OCI-LY1 (cell line): ENCODE results near the gene R3HDM1.

ENCODE experiments used
- H2AFZ ChIP-seq: fragments of 200-600 bp; sonication (generic), shearing (Covaris generic); 2 replicates; pipeline ENCODE4 v1.6.0; 2014; ENCODE audit warnings: antibody characterized with exemption, mild to moderate bottlenecking, low read length
- H3F3A ChIP-seq: fragments of 200-600 bp; sonication (generic), shearing (Covaris generic); 2 replicates; pipeline ENCODE4 v1.6.0; 2014; ENCODE audit warnings: mild to moderate bottlenecking, antibody characterized with exemption, low read length, moderate library complexity; ENCODE audit not compliant: insufficient read depth
- H3K27ac ChIP-seq: fragments of 200-600 bp; sonication (generic); 2 replicates; pipeline ENCODE4 v1.5.1; 2014; ENCODE audit warnings: low read length, mixed run types, mild to moderate bottlenecking, low read depth; ENCODE audit not compliant: poor library complexity, severe bottlenecking
- H3K27me3 ChIP-seq: fragments of 200-600 bp; sonication (generic); 2 replicates; pipeline ENCODE4 v1.6.0; 2014; ENCODE audit warnings: antibody characterized with exemption, mild to moderate bottlenecking, low read length, moderate library complexity; ENCODE audit not compliant: insufficient read depth
- H3K36me3 ChIP-seq: fragments of 200-600 bp; sonication (generic); 2 replicates; pipeline ENCODE4 v1.6.1; 2014; ENCODE audit warnings: mild to moderate bottlenecking, antibody characterized with exemption, low read length, moderate library complexity, mixed read lengths; ENCODE audit not compliant: insufficient read depth
- H3K4me1 ChIP-seq: fragments of 200-600 bp; sonication (generic); 2 replicates; pipeline ENCODE4 v1.5.1; 2014; ENCODE audit warnings: mild to moderate bottlenecking, low read length, moderate library complexity; ENCODE audit not compliant: insufficient read depth, severe bottlenecking
- H3K4me2 ChIP-seq: fragments of 200-600 bp; sonication (generic), shearing (Covaris generic); 2 replicates; pipeline ENCODE4 v1.6.1; 2014; ENCODE audit warnings: low read length
- H3K4me3 ChIP-seq: fragments of 200-600 bp; sonication (generic); 2 replicates; pipeline ENCODE4 v1.5.1; 2014; ENCODE audit warnings: low read length, low read depth, mild to moderate bottlenecking, mixed read lengths; ENCODE audit not compliant: poor library complexity, severe bottlenecking
- H3K79me2 ChIP-seq: fragments of 200-600 bp; shearing (Covaris generic); 2 replicates; pipeline ENCODE4 v1.6.1; 2016; ENCODE audit warnings: mixed run types, low read length, mixed read lengths; ENCODE audit not compliant: insufficient read depth
- H3K9ac ChIP-seq: fragments of 200-600 bp; sonication (generic), shearing (Covaris generic); 2 replicates; pipeline ENCODE4 v1.6.1; 2014; ENCODE audit warnings: mild to moderate bottlenecking, low read length, mixed read lengths
- H3K9me2 ChIP-seq: fragments of 200-600 bp; sonication (generic), shearing (Covaris generic); 2 replicates; pipeline ENCODE4 v1.6.1; 2014; ENCODE audit warnings: low read depth, mild to moderate bottlenecking, low read length, mixed read lengths
- H3K9me3 ChIP-seq: fragments of 200-600 bp; shearing (Covaris generic); 2 replicates; pipeline ENCODE4 v1.6.1; 2014; ENCODE audit warnings: low read length, mixed read lengths
- H4K20me1 ChIP-seq: fragments of 200-600 bp; sonication (generic), shearing (Covaris generic); 2 replicates; pipeline ENCODE4 v1.6.0; 2016; ENCODE audit warnings: mild to moderate bottlenecking, low read length; ENCODE audit not compliant: insufficient read depth
- EZH2 ChIP-seq: fragments of 200-600 bp; sonication (generic), shearing (Covaris generic); IDR thresholded peaks from 2 replicates; pipeline ENCODE4 v1.8.0; 2017; ENCODE audit warnings: borderline replicate concordance, mixed run types, mild to moderate bottlenecking, antibody characterized with exemption, low read length, moderate library complexity, mixed read lengths
- TF ChIP-seq, protein P1 (sequence below): fragments of 200-600 bp; sonication (generic), shearing (Covaris generic); IDR thresholded peaks from 2 replicates; pipeline ENCODE4 v1.5.1; 2017; ENCODE audit warnings: mild to moderate bottlenecking, antibody characterized with exemption, low read length, moderate library complexity, mixed read lengths

The R3HDM1 gene

DNA sequence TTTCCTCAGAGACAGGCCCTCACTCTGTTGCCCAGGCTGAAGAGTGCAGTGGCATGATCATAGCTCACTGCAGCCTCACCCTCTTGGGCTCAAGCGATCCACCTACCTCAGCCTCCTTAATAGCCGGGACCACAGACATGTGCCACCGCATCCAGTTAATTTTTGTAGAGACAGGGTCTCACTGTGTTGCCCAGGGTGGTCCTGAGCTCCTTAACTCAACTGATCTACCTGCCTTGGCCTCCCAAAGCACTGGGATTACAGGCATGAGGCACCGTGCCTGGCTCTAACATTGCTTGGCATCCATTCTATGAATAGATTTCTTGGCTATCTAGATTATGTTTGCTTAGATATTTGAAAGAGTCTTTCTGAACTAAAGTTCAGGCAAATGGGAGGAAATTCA is 21.6 kb downstream of the R3HDM1 start:
- H4K20me1 ChIP-seq, result no peaks in the 10 kb centered on the region
- H3K27ac ChIP-seq, result no peak overlapping the region
- no peaks in the 10 kb centered on the region for H3K9me3 ChIP-seq
- H2AFZ ChIP-seq, result no peak overlapping the region
- no peak overlapping the region for H3K9ac ChIP-seq
- H3K4me1 ChIP-seq, result no peaks in the 10 kb centered on the region
- no peak overlapping the region for H3K4me2 ChIP-seq
- TF ChIP-seq, protein P1, sequence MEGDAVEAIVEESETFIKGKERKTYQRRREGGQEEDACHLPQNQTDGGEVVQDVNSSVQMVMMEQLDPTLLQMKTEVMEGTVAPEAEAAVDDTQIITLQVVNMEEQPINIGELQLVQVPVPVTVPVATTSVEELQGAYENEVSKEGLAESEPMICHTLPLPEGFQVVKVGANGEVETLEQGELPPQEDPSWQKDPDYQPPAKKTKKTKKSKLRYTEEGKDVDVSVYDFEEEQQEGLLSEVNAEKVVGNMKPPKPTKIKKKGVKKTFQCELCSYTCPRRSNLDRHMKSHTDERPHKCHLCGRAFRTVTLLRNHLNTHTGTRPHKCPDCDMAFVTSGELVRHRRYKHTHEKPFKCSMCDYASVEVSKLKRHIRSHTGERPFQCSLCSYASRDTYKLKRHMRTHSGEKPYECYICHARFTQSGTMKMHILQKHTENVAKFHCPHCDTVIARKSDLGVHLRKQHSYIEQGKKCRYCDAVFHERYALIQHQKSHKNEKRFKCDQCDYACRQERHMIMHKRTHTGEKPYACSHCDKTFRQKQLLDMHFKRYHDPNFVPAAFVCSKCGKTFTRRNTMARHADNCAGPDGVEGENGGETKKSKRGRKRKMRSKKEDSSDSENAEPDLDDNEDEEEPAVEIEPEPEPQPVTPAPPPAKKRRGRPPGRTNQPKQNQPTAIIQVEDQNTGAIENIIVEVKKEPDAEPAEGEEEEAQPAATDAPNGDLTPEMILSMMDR, result no peak
- no peak for TF ChIP-seq EZH2
- H3K79me2 ChIP-seq, result peaks cover 94% of the 10 kb centered on the region
- no peaks in the 10 kb centered on the region for H3F3A ChIP-seq
- no peaks in the 10 kb centered on the region for H3K27me3 ChIP-seq
- H3K36me3 ChIP-seq, result peaks cover 21% of the 10 kb centered on the region
- no peak overlapping the region for H3K4me3 ChIP-seq
- no peaks in the 10 kb centered on the region for H3K9me2 ChIP-seq

DNA sequence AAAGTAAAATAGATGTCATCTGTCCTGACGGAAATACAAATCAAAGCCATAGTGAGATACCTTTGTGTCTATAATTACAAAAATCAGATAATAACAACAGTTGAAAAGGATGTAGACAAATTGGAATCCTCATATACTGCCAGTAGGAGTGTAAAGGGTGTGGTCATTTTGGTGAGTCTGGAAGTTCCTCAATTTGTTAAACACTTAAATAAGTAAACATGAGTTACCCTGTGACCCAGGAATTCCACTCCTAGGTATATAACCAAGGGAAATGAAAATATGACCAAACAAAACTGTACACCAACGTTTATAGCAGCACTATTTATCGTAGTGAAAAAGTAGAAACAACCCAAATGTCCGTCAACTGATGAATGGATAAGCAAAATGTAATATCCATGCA is 24.0 kb downstream of the R3HDM1 start:
- H3K4me2 ChIP-seq, result no peak overlapping the region
- H3K27me3 ChIP-seq, result no peaks in the 10 kb centered on the region
- H3K27ac ChIP-seq, result no peak overlapping the region
- H4K20me1 ChIP-seq, result no peaks in the 10 kb centered on the region
- peaks cover 92% of the 10 kb centered on the region for H3K79me2 ChIP-seq
- H3K9me3 ChIP-seq, result no peaks in the 10 kb centered on the region
- peaks cover 21% of the 10 kb centered on the region for H3K36me3 ChIP-seq
- H3K9me2 ChIP-seq, result no peaks in the 10 kb centered on the region
- TF ChIP-seq, protein P1, result no peak
- no peak for TF ChIP-seq EZH2
- no peak overlapping the region for H3K4me3 ChIP-seq
- no peaks in the 10 kb centered on the region for H3K4me1 ChIP-seq
- no peak overlapping the region for H2AFZ ChIP-seq
- H3K9ac ChIP-seq, result no peak overlapping the region
- no peaks in the 10 kb centered on the region for H3F3A ChIP-seq

- H3K27ac ChIP-seq, result no peak overlapping the region
- no peak overlapping the region for H3K9ac ChIP-seq
- H3K4me2 ChIP-seq, result no peak overlapping the region
- H3K27me3 ChIP-seq, result no peaks in the 10 kb centered on the region
- H3K79me2 ChIP-seq, result peaks cover 88% of the 10 kb centered on the region
- peaks cover 31% of the 10 kb centered on the region for H3K36me3 ChIP-seq
- H2AFZ ChIP-seq, result no peak overlapping the region
- no peaks in the 10 kb centered on the region for H3K9me3 ChIP-seq
- H4K20me1 ChIP-seq, result no peaks in the 10 kb centered on the region
- no peaks in the 10 kb centered on the region for H3F3A ChIP-seq
- H3K9me2 ChIP-seq, result no peaks in the 10 kb centered on the region
- TF ChIP-seq, protein P1, result no peak
- TF ChIP-seq EZH2, result no peak
- no peak overlapping the region for H3K4me3 ChIP-seq
- H3K4me1 ChIP-seq, result no peaks in the 10 kb centered on the region
These were observed 26.2 kb downstream of the R3HDM1 start for GRCh38 chr2:135557530-135557929.
